Smooth muscle cell of the brain vasculature (primary cell): ENCODE data around the gene FMN2.

ENCODE experiments used
- DNase-seq: peaks from one replicate; pipeline ENCODE4 v3.0.0-alpha.2; 2012; ENCODE audit warnings: low read depth, low spot score

The FMN2 gene

DNA sequence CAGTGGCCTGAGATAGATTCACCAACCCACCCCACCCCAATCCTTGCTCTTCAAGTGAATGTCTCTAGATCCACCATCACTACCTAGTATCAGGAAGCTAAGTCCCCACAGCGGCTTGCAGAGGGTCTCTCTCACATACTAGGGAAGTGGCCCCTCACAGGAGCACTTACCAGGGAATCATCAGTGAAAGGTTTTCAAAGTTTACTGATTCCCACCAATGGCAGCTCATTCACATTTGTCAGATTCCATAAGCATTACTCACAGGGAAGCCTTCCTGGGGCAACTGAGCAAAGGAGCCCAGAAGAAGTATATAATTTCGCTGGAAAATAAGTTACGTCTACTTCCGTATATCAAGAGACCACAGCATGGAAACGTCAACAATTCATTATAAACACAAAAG lies 399.5 kb downstream of the FMN2 start:
- DNase-seq: no peak

DNA sequence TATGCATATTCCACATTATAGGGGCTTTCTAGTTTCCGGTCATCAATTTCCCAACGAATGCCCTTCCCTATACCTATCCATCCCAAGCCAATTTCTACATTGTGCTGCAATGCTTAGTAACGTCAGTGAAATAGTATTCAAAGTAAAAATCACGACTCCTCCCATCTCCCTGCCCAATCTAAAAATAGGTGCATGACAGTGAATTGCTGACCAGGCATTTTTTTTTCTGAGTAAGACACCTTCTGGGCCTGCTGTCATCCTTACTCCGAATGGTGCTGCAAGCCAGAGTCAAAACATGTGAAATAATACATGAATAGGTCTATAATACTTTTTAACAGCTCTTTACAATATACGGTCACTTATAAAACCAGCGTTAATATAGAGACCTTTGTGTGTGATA lies 400.1 kb downstream of the FMN2 start:
- no peak for DNase-seq

DNA sequence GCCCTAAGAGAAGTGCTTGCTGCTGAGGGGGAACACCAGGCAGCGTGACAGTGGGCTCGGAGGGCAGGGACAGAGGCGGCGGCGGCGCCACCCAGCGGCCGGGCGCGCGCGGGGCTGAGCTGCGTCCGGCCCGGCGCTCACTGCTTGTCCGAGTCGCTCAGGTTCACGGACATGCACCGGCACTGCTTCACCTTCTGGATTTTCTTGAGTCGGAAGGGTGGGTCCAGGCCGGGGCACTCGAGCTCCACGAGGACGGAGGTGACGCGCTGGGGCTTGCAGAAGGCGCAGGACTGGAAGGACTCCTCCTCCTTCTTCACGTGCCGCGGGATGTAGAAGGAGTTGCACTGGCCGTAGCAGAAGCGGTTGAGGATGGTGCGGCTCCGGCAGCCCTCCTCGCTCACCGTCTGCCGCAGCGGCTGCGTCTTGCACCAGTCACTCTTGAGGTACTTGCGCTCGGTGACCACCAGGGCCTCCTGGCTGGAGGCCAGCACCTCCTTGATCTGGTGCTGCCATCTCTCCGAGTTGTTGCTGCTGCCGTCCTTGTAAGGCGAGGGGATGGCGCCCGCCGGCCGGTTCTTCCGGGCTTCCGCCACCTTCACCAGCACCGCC lies 401.3 kb downstream of the FMN2 start:
- DNase-seq: no peak

DNA sequence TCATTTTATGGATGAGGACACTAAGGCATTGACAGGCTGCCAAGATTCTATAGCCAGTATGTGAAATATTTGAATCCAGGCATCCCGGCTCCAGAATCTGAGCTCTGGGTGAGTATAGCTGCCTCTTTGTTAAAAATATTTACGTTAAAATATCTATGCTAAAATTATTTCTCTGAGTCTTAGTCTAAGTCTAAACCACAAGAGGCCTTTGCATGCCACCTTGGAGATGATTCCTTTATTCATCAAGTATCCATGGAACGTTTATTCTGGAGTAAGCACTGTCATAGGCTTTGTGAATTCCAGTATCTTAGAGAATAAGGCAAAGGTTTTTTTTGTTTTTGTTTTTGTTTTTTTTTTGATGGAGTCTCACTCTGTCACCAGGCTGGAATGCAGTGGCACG lies 403.9 kb downstream of the FMN2 start:
- DNase-seq: no peak

DNA sequence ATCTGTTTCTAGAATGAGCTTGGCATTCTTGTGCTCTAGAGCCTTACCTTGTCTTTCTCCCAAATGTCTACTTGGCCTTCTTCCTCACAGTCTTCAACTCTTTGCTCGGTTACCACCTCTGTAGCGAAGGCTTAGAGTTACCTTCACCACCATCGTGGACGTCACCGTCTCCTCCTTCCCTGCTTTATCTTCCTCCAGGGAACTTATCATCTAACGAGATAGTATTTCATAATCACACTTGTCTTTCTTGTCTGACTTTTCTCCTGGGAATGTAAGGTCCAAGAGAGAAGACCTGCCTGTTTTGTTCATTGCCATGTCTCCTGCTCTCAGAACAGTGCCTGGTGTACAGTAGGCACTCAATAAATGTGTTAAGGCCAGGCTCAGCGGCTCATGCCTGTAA lies 404.7 kb downstream of the FMN2 start:
- no peak for DNase-seq

DNA sequence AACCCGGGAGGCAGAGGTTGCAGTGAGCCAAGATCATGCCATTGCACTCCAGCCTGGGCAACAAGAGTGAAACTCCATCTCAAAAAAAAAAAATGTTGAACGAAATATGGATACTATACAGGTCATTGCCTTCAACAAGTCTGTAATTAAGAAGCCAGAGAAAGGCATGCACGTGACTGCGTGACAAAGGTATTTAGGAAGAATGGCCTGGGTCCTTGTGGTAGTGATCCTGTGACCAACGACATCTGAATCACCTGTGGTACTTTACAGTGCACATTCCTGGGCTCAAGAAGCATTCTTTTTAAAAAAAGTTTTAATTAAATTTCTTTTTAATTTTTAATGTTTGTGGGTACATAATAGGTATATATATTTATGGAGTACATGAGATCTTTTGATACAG lies 405.3 kb downstream of the FMN2 start:
- DNase-seq: no peak

DNA sequence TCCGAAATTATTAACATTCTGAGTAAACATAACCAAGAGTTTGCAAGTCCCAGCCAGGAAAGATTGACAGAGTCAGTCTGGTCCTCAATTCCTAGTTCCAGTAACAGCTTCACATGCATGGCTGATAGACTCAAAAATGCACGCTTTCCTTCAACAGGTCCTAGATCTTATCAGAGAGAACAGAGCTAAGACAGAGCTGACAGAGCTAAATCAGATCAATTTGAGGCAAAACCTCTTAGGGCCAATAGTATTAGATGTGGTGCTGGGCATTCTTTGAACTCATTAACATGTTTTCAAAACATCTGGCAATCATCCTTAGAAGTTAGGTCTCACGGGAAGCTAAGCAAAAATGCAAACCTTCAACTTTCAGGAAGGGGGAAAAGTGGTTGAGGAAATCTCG lies 406.2 kb downstream of the FMN2 start:
- no peak for DNase-seq

DNA sequence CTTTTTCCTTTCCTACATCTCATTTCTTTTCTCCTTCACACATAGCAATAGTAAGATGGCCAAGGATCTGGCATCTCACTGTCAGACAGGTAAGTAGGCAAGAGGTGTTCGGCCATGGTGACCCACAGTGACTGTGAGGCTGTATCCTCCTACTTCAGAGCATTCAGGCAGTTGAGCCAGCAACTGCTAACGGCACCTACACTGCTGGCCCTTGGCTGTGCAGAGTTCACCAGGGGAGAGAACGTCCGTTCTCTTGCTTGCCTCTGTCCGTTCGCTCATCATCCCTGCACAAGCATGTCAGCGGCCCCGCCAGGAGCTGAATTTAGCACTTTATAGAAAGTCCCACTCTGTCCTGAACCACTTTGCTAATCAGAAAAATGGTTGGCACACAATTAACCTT lies 406.7 kb downstream of the FMN2 start:
- no peak for DNase-seq

DNA sequence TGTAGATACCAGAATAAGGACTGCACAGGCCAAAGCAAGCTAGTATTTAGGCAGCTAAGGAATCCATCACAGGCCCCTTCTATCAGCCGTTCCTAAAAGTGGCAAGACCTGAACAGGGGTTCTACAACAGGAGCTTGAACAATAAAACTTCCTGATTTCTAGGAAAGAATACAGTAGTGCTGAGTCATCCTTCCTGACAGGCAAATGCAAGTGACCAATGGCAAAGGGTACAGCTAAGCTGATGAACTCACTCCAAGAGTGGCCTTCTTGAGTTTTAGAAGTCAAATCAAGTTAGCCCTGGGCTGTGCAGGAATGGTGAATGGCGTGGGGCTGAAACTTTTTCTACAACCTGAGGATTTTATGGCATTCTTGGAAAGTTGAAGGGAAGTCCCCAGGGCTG lies 407.3 kb downstream of the FMN2 start:
- no peak for DNase-seq

DNA sequence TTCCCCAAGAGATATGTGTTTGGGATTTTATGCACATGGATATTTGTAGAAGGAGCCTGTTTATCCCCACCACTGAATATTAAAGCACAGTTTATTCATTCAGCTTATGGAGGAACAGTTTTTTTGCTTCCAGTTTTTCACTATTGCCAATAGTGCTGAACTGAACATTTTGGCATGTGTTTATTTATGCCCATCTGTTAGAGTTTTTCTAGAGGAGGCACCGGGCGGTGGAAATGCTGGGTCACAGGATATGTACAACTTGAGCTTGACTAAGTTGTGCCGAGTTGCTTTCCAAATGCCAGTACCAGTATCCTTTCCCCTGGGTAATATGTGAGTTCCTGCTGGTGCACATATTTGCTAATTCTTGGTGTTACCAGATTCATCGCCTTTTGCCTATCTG lies 409.0 kb downstream of the FMN2 start:
- DNase-seq: no peak

DNA sequence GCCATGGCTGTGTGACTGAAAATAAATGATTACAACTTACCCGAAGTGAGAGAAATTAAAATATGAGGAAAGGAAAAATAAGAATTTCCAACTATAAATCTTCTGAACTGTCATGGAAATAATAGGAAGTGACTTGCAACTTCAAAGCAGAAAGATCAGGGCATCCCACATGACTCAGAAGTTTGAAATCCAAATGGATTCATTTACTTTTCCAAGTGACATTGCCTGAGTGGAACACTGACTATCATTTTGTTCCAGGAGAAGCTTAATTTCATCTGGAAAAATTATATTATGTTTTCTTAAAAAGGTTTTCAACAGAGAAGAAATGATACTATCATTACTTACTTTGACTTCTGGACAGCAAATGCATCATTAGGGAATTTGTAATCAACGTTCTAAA lies 409.4 kb downstream of the FMN2 start:
- DNase-seq: no peak

DNA sequence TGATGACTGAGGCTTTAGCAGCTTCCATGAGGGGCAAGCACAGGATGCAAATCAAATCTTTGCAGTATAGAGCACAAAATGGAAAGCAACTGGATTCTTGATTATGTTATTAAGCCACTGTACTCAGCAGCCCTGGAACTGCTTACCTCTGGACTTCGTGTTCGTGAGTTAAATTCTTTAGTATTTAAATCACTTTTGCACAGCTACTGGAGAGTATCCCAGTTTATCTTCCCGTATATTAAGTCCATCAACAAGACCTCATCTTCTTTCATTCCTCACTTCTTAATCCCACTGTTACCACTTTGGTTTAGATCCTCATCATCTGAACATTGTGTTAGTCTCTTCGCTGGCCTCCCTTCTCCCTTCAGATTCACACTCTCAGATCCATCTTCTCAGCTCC lies 411.4 kb downstream of the FMN2 start:
- no peak for DNase-seq

DNA sequence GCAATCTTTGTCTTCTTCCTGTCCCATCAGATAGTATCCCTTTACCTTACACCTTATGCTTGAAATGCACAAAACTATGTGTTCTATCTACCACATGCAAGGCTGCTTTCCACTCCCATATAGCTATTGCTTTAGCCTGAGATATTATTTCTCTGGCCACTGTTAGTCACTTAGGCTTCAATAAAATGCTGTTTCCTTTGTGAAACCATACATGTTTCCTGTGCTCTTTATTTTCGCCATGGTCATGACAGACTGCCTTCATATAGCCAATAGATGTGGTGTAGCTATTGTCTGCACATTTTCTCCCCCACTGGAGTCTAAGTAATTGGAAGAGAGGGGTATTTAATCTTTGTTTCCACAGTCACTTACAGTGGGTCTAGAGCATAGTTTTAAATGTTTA lies 411.9 kb downstream of the FMN2 start:
- no peak for DNase-seq

DNA sequence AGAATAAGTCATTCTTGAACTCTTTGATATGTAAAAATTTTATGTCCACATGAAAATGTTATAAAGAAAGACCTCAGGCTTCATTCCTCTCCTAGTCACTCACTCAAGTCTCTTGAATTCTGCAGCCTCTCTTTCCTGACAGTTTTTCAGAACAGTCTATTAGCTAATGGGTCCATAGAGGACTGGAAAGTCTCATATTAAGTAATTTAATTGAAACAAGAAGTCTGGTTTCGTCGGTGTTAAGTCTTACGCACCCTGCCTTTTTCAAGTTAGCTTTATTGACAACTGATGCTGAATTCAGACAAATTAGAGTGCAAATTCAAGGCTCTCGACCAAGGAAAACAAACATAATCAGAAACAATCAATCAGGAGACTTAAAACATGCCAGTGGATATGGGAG lies 414.5 kb downstream of the FMN2 start:
- no peak for DNase-seq

DNA sequence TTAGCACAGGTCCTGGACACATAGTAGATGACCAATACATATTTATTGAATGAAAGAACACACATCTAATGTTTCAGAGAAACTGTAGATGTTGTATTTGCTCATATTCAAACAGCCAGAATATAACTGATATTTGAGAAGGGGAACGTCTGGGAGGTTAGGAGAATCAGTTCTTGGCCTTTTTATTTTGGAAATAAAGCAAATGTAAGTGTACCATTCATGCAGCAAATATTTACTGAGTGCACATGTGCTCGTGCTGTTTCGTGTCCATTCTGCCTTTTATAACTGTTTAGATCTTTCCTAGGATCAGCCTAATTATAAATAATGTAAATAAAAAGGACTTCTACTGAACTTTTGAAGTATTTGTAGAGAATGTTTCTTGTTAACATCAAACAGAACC lies 416.5 kb downstream of the FMN2 start:
- DNase-seq: no peak

DNA sequence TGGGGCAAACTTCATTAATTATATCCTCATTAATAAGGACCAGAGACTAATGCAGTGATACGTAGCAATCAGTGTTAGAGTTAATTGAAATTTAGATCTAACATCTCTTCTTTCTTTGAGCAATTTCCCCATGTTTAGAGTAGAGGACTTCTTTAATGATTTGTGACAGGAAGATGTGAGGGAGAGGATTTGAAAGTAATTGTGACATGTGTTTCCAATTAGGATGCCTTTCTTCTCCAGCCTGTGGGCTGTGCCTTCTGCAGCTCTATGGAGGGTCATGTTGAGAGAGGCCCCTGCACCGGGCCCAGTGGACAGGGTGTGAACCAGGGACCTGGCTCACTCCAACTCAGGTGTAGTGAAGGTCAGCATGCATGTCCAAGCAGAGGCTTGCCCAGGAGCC lies 417.3 kb downstream of the FMN2 start:
- DNase-seq: no peak

DNA sequence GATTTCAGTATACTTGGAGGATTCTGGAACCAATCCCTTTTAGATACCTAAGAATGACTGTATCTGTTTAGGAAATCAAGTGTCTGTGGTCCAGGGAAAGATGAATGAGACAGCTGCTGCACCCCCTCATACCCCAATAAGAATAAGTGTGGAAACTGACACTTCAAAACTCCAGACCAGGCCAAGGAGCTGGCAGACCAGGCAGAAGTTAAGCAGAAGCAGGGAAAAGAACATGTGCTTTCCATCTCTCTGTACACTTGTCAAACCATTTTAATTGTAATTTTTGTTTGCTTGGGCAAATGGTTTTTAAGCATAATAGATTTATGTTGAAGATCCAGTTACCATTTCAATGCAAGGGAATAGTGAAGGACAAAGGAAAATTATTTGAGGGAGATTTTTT lies 420.1 kb downstream of the FMN2 start:
- no peak for DNase-seq

DNA sequence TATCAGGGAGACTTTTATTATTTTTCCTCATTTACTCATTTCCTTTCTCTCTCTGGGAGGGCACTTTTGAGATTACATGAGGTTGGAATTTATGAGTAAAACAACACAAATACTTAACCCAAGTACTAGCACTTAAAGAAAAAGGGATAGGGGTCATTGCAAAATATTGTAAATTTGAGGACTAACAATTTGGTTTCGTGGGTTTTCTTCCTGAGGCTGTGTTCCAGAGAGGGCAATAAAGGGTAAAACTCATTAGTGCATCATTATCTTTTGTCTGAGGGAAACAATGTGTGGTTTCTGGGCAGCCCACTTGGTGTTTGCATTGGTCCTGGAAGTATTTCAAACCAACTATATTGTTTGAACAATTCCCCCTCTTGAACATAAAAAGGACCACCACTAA lies 423.8 kb downstream of the FMN2 start:
- no peak for DNase-seq

DNA sequence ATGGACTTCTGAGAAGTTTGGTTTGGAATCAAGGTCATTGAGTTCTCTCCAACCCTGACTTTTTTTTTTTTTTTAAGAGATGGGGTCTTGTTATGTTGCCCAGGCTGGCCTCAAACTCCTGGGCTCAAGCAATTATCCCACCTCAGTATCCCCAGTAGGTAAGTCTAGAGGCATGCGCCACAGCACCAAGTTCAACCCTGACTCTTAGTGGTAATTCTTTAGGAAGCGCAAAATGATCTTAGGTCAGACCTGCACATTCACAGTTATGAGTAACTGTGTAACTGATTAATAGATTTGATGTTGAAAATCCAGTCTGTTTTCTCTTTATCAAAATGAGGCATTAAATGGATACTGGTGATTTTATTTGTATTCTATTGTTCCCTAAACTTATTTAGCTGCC lies 424.4 kb downstream of the FMN2 start:
- DNase-seq: no peak

DNA sequence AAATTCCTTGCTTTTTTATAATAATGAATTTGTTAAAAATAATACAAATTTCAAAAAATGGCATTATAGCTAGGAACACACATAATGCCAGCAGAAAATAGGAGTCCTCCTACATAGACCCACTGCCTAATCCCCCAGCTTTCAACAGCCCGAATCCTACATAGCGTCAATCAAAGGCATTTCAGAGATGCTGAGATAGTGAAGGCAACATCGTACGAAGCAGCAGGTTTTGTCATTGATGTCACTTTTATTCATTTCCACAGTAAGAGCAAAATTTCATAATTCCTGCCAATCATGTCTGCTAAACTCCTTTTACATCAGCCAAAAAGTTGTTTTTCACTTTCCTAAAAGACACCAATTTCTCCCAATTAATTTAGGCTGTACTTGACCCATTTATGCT lies 426.2 kb downstream of the FMN2 start:
- DNase-seq: no peak

DNA sequence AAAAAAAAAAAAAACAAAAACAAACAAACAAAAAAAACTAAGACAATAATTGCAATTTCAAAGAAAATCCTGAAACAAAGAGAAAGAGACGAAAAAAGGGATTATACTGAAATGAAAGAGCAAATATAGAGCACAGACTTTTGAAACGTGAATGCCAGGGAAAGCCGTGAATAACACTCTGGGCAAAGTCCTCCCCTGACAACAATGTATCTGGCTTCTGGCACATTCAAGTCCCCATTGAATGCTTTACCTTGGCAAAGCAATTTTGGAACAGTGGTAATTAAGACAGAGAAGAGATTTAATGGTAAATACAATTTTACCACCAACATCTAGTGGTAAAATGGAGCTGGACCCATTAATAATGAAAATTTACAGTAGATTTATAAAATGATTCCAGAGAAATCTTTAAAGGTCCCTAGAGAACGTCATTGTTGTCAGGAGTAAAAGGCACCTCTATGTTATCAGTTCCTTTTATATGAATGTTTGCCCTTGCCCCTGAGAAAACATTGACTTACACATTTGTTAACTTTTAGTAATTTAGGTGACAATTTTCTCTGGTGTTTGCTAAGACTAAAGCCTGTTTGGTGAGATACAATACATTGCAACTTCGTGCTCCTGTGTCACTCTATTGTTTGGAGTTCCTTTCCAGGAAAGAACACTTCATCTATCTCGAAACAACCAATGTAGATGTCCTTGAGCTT lies 430.6 kb downstream of the FMN2 start:
- no peak for DNase-seq

DNA sequence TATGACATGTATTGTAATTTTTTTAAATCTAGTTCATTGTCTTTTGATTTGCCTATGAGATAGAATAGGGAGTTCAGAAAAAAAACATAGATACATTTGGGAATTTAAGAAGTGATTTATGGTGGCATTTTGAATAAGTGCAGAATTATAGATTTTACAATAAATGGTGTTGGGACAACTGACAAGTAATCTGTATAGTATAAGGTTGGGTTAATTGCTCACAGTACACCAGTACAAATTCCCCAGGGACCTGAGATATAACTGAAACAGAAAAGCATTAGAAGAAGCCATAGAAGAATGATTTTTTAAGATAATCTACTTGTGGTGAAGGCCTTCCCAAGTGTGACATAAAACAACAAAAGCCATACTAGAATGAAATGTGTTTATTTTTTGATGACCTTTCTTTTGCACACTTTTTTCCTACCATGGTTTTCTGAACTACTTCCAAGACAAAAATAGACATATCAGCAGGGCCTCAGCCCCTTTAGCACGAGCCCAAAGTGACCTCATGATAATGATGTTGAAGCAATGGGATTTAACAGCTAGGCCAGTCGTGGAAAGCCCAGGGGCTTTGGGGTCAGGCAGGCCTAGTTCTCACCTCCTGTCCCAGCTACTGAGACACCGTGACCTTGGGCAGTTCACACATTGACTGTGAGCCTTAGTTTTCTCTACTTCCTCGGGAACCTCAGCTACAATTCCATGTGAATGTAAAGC lies 432.8 kb downstream of the FMN2 start:
- DNase-seq: no peak
